ENCODE measurements around the gene DCBLD2. TPM values are rescaled to one million over a fixed set of nuclear protein-coding genes. Genes with fewer than 3 reads are reported as not detected.

DCBLD2 gene
- total RNA-seq, 1 experiment from 2014 or later = 265 TPM

DNA sequence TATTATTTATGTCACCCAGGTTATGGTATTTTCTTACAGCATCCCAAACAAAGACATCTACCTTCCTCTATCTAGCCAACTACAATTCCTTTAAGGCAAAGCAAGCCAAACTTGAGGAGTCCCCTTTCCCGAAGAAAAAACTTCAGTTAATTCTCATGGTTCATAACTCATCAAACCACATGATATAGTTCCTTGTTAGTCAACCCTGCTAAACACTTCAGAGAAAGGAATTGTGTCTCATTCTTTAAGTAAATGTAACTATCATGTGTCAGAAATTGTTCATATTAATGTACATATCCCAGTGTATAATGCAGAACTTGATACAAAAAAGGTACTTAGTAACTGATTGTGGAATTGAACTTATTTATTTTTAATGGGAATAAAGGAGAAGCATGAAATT, 93.9 kb downstream of the DCBLD2 start:
- H3K9me3 ChIP-seq (ENCODE audit: low read length) = no peaks in the 10 kb centered on the region
- no TSS peak for BruUV-seq (replicated peaks)
- H3K9ac ChIP-seq (ENCODE audit: low read length) = no peak overlapping the region
- no peak overlapping the region for H2AFZ ChIP-seq (ENCODE audit: low read length)
- no peak overlapping the region for H3K4me3 ChIP-seq (ENCODE audit: low read length)
- DNase-seq (no peak), ATAC-seq (peak; percentile 24; the same call in 1 of the 2 replicates)
- CTCF ChIA-PET = no interaction called here
- H3K27me3 ChIP-seq (ENCODE audit: low read length) = no peaks in the 10 kb centered on the region
- peaks cover 77% of the 10 kb centered on the region for H3K36me3 ChIP-seq (ENCODE audit: low read depth, low read length)
- peak overlapping the region; percentile 38 for H3K27ac ChIP-seq (ENCODE audit: low read length)
- TF ChIP-seq EZH2 (IDR thresholded peaks at IDR 0.05; ENCODE audit: low read length, unreplicated experiment) = no peak
- TF ChIP-seq, protein P1, sequence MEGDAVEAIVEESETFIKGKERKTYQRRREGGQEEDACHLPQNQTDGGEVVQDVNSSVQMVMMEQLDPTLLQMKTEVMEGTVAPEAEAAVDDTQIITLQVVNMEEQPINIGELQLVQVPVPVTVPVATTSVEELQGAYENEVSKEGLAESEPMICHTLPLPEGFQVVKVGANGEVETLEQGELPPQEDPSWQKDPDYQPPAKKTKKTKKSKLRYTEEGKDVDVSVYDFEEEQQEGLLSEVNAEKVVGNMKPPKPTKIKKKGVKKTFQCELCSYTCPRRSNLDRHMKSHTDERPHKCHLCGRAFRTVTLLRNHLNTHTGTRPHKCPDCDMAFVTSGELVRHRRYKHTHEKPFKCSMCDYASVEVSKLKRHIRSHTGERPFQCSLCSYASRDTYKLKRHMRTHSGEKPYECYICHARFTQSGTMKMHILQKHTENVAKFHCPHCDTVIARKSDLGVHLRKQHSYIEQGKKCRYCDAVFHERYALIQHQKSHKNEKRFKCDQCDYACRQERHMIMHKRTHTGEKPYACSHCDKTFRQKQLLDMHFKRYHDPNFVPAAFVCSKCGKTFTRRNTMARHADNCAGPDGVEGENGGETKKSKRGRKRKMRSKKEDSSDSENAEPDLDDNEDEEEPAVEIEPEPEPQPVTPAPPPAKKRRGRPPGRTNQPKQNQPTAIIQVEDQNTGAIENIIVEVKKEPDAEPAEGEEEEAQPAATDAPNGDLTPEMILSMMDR (conservative IDR thresholded peaks at IDR 0.05; ENCODE audit: low read depth, low read length) = no peak
- TF ChIP-seq EZH2phosphoT487 (IDR thresholded peaks at IDR 0.05; ENCODE audit: borderline replicate concordance, low read length) = no peak
- POLR2A ChIA-PET (ENCODE audit: unreplicated experiment) = no interaction called here
- no peaks in the 10 kb centered on the region for H3K9me2 ChIP-seq (replicated peaks; ENCODE audit: low read length)
- intact Hi-C loops (cut with micrococcal nuclease) = no loop called here
- H3K4me2 ChIP-seq (ENCODE audit: low read length) = no peak overlapping the region
- H3F3A ChIP-seq (ENCODE audit: low read length, unreplicated experiment) = peaks cover 8% of the 10 kb centered on the region
- H3K4me1 ChIP-seq (ENCODE audit: insufficient read depth, low read length) = peaks cover 20% of the 10 kb centered on the region
- 0 out of 2 replicates have a peak, but pooled peaks cover 4% of the 10 kb centered on the region for H3K79me2 ChIP-seq (ENCODE audit: low read length)
- H4K20me1 ChIP-seq (ENCODE audit: low read length) = peaks cover 4% of the 10 kb centered on the region; the same call in 1 of the 2 replicates

DNA sequence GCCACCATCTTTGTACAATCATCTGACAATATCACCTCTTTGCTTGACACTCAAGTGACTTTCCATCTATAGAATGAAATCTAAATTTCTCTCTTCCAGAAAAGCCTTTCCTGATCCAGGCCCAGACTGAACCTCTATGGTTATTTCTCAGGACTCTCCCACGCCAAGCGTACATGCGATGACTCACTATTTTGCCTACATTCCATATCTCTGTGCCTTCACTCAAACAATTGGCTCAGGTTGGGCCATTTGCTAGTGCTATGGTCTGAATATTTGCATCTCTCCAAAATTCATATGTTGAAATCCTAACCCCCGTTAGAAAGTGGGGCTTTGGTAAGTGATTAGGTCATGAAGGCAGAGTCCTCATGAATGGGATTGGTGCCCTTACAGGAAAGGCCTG, 94.5 kb downstream of the DCBLD2 start:
- H3K27ac ChIP-seq (ENCODE audit: low read length) = peak overlapping the region; percentile 38
- peak; percentile 40; the same call in 1 of the 2 replicates for ATAC-seq

DNA sequence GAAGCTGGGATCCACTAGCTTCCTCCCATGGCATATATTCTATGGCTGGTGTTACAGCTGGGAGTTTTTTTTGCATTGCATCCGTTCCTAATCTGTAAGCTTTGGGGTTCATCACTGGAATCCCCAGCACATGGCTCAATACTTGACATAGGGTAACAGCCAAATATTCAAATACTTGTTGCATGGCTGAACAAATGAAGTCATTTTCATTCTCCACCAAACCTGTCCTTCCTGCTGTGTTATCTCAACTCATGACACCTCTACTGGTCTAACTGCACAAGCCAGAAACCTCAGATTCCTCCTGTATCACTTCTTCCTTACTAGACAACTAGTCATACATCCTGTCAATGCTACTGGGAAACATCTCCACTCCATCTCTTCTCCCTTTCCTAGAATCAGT, 95.0 kb downstream of the DCBLD2 start:
- Histone ChIP-seq H3K9me2 (replicated peaks; ENCODE audit: low read length) (no peaks in the 10 kb centered on the region), H3F3A (ENCODE audit: low read length, unreplicated experiment) (peaks cover 3% of the 10 kb centered on the region), H3K27ac (ENCODE audit: low read length) (peak overlapping the region; percentile 38), H2AFZ (ENCODE audit: low read length) (no peak overlapping the region), H3K4me3 (ENCODE audit: low read length) (no peak overlapping the region), H3K4me1 (ENCODE audit: insufficient read depth, low read length) (peaks cover 20% of the 10 kb centered on the region), H3K36me3 (ENCODE audit: low read depth, low read length) (peaks cover 68% of the 10 kb centered on the region), H3K27me3 (ENCODE audit: low read length) (no peaks in the 10 kb centered on the region), H3K9ac (ENCODE audit: low read length) (no peak overlapping the region), H3K79me2 (ENCODE audit: low read length) (0 out of 2 replicates have a peak, but pooled peaks cover 4% of the 10 kb centered on the region), H4K20me1 (ENCODE audit: low read length) (peaks cover 4% of the 10 kb centered on the region; the same call in 1 of the 2 replicates), H3K4me2 (ENCODE audit: low read length) (no peak overlapping the region), H3K9me3 (ENCODE audit: low read length) (no peaks in the 10 kb centered on the region)
- ATAC-seq (peak; percentile 42; the same call in 1 of the 2 replicates), DNase-seq (peak; percentile 57)
- intact Hi-C loops (cut with micrococcal nuclease) = no loop called here
- TF ChIP-seq EZH2phosphoT487 (IDR thresholded peaks at IDR 0.05; ENCODE audit: borderline replicate concordance, low read length) (no peak), EZH2 (IDR thresholded peaks at IDR 0.05; ENCODE audit: low read length, unreplicated experiment) (no peak)
- TF ChIP-seq, protein P1 (conservative IDR thresholded peaks at IDR 0.05; ENCODE audit: low read depth, low read length) = no peak
- POLR2A ChIA-PET (ENCODE audit: unreplicated experiment) = no interaction called here
- CTCF ChIA-PET = interaction anchor here (1.1 kb wide), 1 partner anchor 187 kb away, joined by 4 read pairs; no protein-coding TSS in a partner anchor
- no TSS peak for BruUV-seq (replicated peaks)

More for the DNA sequence above, 94.5 kb downstream of the DCBLD2 start:
- intact Hi-C loops (cut with micrococcal nuclease) = no loop called here
- Histone ChIP-seq H3K4me1 (ENCODE audit: insufficient read depth, low read length) (peaks cover 20% of the 10 kb centered on the region), H3K9me2 (replicated peaks; ENCODE audit: low read length) (no peaks in the 10 kb centered on the region), H3K9ac (ENCODE audit: low read length) (no peak overlapping the region), H3K4me2 (ENCODE audit: low read length) (no peak overlapping the region), H3F3A (ENCODE audit: low read length, unreplicated experiment) (peaks cover 3% of the 10 kb centered on the region), H3K27me3 (ENCODE audit: low read length) (no peaks in the 10 kb centered on the region), H3K36me3 (ENCODE audit: low read depth, low read length) (peaks cover 72% of the 10 kb centered on the region), H3K4me3 (ENCODE audit: low read length) (no peak overlapping the region), H2AFZ (ENCODE audit: low read length) (no peak overlapping the region), H3K9me3 (ENCODE audit: low read length) (no peaks in the 10 kb centered on the region), H4K20me1 (ENCODE audit: low read length) (peaks cover 4% of the 10 kb centered on the region; the same call in 1 of the 2 replicates), H3K79me2 (ENCODE audit: low read length) (0 out of 2 replicates have a peak, but pooled peaks cover 4% of the 10 kb centered on the region)
- DNase-seq = peak; percentile 41
- BruUV-seq (replicated peaks) = TSS peak; percentile 1
- TF ChIP-seq, protein P1 (conservative IDR thresholded peaks at IDR 0.05; ENCODE audit: low read depth, low read length) = no peak
- no peak for TF ChIP-seq EZH2 (IDR thresholded peaks at IDR 0.05; ENCODE audit: low read length, unreplicated experiment)
- CTCF ChIA-PET = no interaction called here
- POLR2A ChIA-PET (ENCODE audit: unreplicated experiment) = no interaction called here
